Stimulated activated CD4-positive, alpha-beta T cell treated with anti-CD3 and anti-CD28 coated beads, Interleukin-4, amount 100 ng/mL, for 4 hours (primary cell): ENCODE data around the gene ARHGEF17.

Source experiments
- DNase-seq, 2 experiments: peaks; one replicate each; pipeline ENCODE4 v3.0.0-alpha.2; 2020

ARHGEF17 gene

DNA sequence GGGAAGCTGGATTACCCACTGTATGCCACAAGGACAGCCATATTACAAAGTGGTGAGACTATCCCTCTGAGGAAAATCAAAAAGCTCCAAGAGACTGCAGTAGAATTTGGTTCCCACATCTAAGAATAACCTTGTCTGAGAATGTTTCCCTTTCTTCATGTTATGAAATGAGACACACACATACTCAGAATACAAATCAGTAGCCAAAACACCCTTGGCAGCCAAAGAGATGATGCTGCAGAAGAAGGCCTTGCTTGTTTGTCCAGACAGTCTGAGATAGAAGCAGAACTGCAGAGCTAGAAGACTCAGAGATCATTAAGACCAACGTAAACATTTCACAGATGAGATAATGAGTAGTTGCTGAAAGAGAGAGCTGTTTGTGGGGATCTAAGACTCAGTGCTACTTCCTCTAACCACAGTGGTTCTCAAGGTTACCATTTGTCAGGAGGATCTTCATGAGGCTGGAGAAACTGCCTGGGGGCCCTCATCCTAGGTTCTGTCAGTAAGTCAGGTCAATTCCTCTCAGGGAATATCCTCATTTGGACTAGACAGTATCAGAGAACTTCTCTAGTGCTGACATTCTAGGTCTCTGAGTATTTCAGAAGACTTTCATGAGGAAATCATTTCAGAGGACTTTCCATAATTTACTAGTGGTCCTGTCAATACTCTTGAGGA lies 107.0 kb downstream of the ARHGEF17 start:
- DNase-seq = no peak

DNA sequence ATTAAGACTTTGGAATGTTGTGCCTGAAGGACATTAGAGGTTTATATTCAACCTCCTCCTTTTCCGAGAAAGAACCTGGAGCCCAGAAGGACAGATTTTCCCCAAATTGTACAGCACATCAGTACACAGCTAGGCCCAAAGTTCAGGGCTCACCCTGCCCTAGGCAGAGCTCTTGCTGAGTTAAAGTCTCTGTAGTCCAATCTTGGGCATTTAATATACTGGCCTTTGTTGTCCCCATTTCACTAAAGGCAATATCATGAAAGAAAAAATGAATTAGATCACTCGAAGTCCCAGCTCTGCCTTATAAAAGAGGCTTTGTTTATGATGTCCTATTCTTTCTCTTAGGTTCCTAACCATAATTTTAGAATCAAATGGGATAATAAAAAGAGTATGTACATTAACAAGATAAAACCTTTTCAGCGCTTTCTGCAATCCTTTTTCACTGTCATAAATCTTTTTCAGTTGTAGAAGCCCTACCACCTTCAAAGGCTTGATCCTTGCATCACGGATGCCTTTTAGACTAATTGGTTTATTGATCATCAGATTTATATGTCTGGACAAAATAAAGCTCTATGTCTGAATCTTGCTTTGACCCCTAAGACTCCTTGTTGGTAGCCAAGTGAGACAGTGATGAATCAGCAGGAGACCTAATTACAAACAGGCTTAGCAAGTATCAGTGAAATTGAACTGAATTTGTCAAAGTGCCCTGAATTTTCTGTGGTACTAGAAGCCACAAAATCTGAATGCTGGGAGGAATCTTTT lies 108.0 kb downstream of the ARHGEF17 start:
- DNase-seq = no peak

DNA sequence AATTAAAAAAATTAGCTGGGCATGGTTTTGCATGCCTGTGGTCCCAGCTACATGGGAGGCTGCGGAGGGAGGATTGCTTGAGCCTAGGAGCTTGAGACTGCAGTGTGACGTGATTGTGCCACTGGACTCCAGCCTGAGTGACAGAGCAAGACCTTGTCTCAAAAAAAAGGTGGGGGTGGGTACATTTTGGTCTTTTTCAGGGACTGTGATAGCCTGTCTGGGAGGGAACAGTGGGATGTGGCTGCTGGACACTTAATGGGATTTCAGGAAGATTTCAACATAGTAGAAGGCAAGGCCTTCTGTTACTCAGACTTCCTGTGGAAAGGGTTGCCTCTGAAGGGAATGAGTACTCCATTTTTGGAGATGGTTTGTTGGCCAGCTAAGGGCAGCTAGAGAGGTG lies 108.7 kb downstream of the ARHGEF17 start:
- DNase-seq = no peak
